Testis (tissue), 2 donors: ENCODE data around the gene POLR1A.

Source experiments
- CTCF ChIP-seq, 3 experiments: fragments of 450-650 bp in 2 of 3; fragments of 200-600 bp in 1 of 3; sonication (generic) in 1 of 3; IDR thresholded peaks; one replicate each; pipeline ENCODE4 v1.5.1; 2016 to 2019; ENCODE audit warnings: antibody characterized with exemption in 3 of 3, mild to moderate bottlenecking in 2 of 3, moderate library complexity in 1 of 3
- POLR2A ChIP-seq: fragments of 450-650 bp; IDR thresholded peaks from one replicate; pipeline ENCODE4 v1.6.1; 2017; ENCODE audit warnings: antibody characterized with exemption, mild to moderate bottlenecking, moderate library complexity

- TF ChIP-seq CTCF (IDR thresholded peaks at IDR 0.05): no peak
- no peak for TF ChIP-seq POLR2A
These were observed 35.3 kb upstream of the POLR1A start for GRCh38 chr2:86140969-86141392.
